SK-N-SH (cell line): ENCODE results near the gene AFF3. TPM values are rescaled to one million over a fixed set of nuclear protein-coding genes. Genes with fewer than 3 reads are reported as not detected.

Experiments used
- CTCF ChIA-PET: fragments of 300-600, 350-600 bp; formaldehyde crosslinking; extraction: SDS; loops from one replicate; lab custom pipeline; 2021; lab: Yijun Ruan, JAX
- POLR2A ChIA-PET: fragments of 350-600 bp; sonication (Branson Sonifier 250); formaldehyde crosslinking; extraction: SDS; loops from one replicate; lab custom pipeline; 2020; ENCODE audit warnings: antibody characterized with exemption, inconsistent platforms; lab: Yijun Ruan, JAX
- DNase-seq: peaks from one replicate; pipeline ENCODE4 v3.0.0; 2012
- H2AFZ ChIP-seq: fragments of 200-600 bp; sonication (generic); 2 replicates; pipeline ENCODE4 v1.8.1; 2016; ENCODE audit warnings: antibody characterized with exemption, mild to moderate bottlenecking, low read depth
- H3F3A ChIP-seq: fragments of 200-600 bp; sonication (generic); replicated peaks from 2 replicates; pipeline ENCODE3; 2016; ENCODE audit warnings: antibody characterized with exemption, mild to moderate bottlenecking; ENCODE audit not compliant: insufficient read depth
- H3K27ac ChIP-seq, 2 experiments: fragments of 200-500 bp in 1 of 2; fragments of 200-600 bp in 1 of 2; sonication (Bioruptor generic) in 1 of 2; sonication (generic), shearing (Covaris generic) in 1 of 2; 2 replicates each; pipeline versions ENCODE4 v1.5.1 to v1.6.1; 2014 to 2016; ENCODE audit warnings: low read depth in 2 of 2, inconsistent platforms in 1 of 2, low read length in 1 of 2, mild to moderate bottlenecking in 1 of 2, mixed read lengths in 1 of 2
- H3K27me3 ChIP-seq: fragments of 200-600 bp; sonication (generic), shearing (Covaris generic); 2 replicates; pipeline ENCODE4 v1.6.1; 2016; ENCODE audit warnings: mixed run types; ENCODE audit not compliant: insufficient read depth
- H3K36me3 ChIP-seq, 2 experiments: fragments of 200-500 bp in 1 of 2; fragments of 200-600 bp in 1 of 2; sonication (Bioruptor generic) in 1 of 2; sonication (generic) in 1 of 2; replicated peaks in 1 of 2; 2 replicates each; pipeline versions ENCODE3 to v1.5.1; 2014 to 2016; ENCODE audit warnings: low read length in 1 of 2, mild to moderate bottlenecking in 1 of 2; ENCODE audit not compliant: insufficient read depth in 2 of 2, control insufficient read depth in 1 of 2
- H3K4me1 ChIP-seq, 2 experiments: fragments of 200-500 bp in 1 of 2; fragments of 200-600 bp in 1 of 2; sonication (Bioruptor generic) in 1 of 2; sonication (generic), shearing (Covaris generic) in 1 of 2; 2 replicates each; pipeline versions ENCODE4 v1.5.1 to v1.6.1; 2014 to 2016; ENCODE audit warnings: low read depth in 1 of 2, low read length in 1 of 2, mixed run types in 1 of 2; ENCODE audit not compliant: insufficient read depth in 2 of 2, control insufficient read depth in 1 of 2
- H3K4me2 ChIP-seq: fragments of 200-600 bp; sonication (generic), shearing (Covaris generic); 2 replicates; pipeline ENCODE4 v1.6.1; 2017; ENCODE audit warnings: mixed run types
- H3K4me3 ChIP-seq, 2 experiments: fragments of 200-500 bp in 1 of 2; fragments of 200-600 bp in 1 of 2; sonication (Bioruptor generic) in 1 of 2; sonication (generic), shearing (Covaris generic) in 1 of 2; 2 replicates each; pipeline versions ENCODE4 v1.5.1 to v1.8.1; 2014 to 2016; ENCODE audit warnings: low read depth in 2 of 2, inconsistent platforms in 1 of 2, low read length in 1 of 2, mild to moderate bottlenecking in 1 of 2, mixed read lengths in 1 of 2, moderate library complexity in 1 of 2
- H3K79me2 ChIP-seq: fragments of 200-600 bp; sonication (generic); 2 replicates; pipeline ENCODE4 v1.8.1; 2017; ENCODE audit warnings: mild to moderate bottlenecking; ENCODE audit not compliant: insufficient read depth
- H3K9ac ChIP-seq: fragments of 200-600 bp; sonication (generic); 2 replicates; pipeline ENCODE4 v1.6.1; 2017; ENCODE audit warnings: mixed run types
- H3K9me2 ChIP-seq: fragments of 200-600 bp; sonication (generic); 2 replicates; pipeline ENCODE4 v1.6.1; 2017; ENCODE audit warnings: mixed run types
- H3K9me3 ChIP-seq: fragments of 200-600 bp; sonication (generic); 2 replicates; pipeline ENCODE4 v1.6.1; 2017; ENCODE audit warnings: mixed run types, mild to moderate bottlenecking, moderate library complexity
- H4K20me1 ChIP-seq: fragments of 200-600 bp; sonication (generic); 2 replicates; pipeline ENCODE4 v1.6.1; 2017; ENCODE audit warnings: mild to moderate bottlenecking, mixed run types; ENCODE audit not compliant: insufficient read depth
- CHD2 ChIP-seq: fragments of 150-350 bp; IDR thresholded peaks from 2 replicates; pipeline ENCODE4 v1.6.1; 2018; ENCODE audit warnings: low read length; ENCODE audit not compliant: partially characterized antibody
- ELF1 ChIP-seq: IDR thresholded peaks from 2 replicates; pipeline ENCODE4 v1.4.0; 2012
- EP300 ChIP-seq, 2 experiments: IDR thresholded peaks; 2 replicates each; pipeline versions ENCODE4 v1.4.0 to v1.6.1; 2012; ENCODE audit warnings: borderline replicate concordance in 1 of 2, low read depth in 1 of 2, low read length in 1 of 2
- FOXJ3 ChIP-seq: sonication (generic); formaldehyde crosslinking; IDR thresholded peaks from 2 replicates; pipeline ENCODE4 v1.5.1; 2020; ENCODE audit warnings: mild to moderate bottlenecking, missing genetic modification reagents
- FOXM1 ChIP-seq: IDR thresholded peaks from 2 replicates; pipeline ENCODE4 v1.4.0; 2012; ENCODE audit warnings: low read depth, mild to moderate bottlenecking
- GATA2 ChIP-seq: sonication (generic); formaldehyde crosslinking; IDR thresholded peaks from 2 replicates; pipeline ENCODE4 v1.5.0; 2020; ENCODE audit warnings: mild to moderate bottlenecking, missing genetic modification reagents
- JUND ChIP-seq: IDR thresholded peaks from 2 replicates; pipeline ENCODE4 v1.4.0; 2012
- MXI1 ChIP-seq: IDR thresholded peaks from 2 replicates; pipeline ENCODE4 v1.6.1; 2012; ENCODE audit warnings: mild to moderate bottlenecking, low read depth, low read length, improper control_type of control experiment
- NFIC ChIP-seq: IDR thresholded peaks from 2 replicates; pipeline ENCODE4 v1.4.0; 2012; ENCODE audit warnings: borderline replicate concordance
- POLR2AphosphoS5 ChIP-seq: IDR thresholded peaks from 2 replicates; pipeline ENCODE4 v1.6.1; 2012; ENCODE audit warnings: low read depth, low read length
- RAD21 ChIP-seq: IDR thresholded peaks from 2 replicates; pipeline ENCODE4 v1.6.1; 2012; ENCODE audit warnings: mild to moderate bottlenecking, low read length
- RCOR1 ChIP-seq: fragments of 150-350 bp; IDR thresholded peaks from 2 replicates; pipeline ENCODE4 v1.6.1; 2017; ENCODE audit warnings: antibody characterized with exemption, low read length
- RFX5 ChIP-seq: IDR thresholded peaks from 2 replicates; pipeline ENCODE4 v1.6.1; 2012; ENCODE audit warnings: mild to moderate bottlenecking, improper control_type of control experiment, low read length
- SMC3 ChIP-seq: IDR thresholded peaks from 2 replicates; pipeline ENCODE4 v1.6.1; 2012; ENCODE audit warnings: low read depth, low read length, improper control_type of control experiment
- TAF1 ChIP-seq: IDR thresholded peaks from 2 replicates; pipeline ENCODE4 v1.6.1; 2012; ENCODE audit warnings: low read depth, mild to moderate bottlenecking, low read length, moderate library complexity, borderline replicate concordance
- TCF12 ChIP-seq: IDR thresholded peaks from 2 replicates; pipeline ENCODE4 v1.4.0; 2012
- YY1 ChIP-seq: IDR thresholded peaks from 2 replicates; pipeline ENCODE4 v1.4.0; 2012; ENCODE audit warnings: low read depth, mild to moderate bottlenecking
- WGBS: methylation state at CpG from one replicate; pipeline ENCODE4 v1.1.6; 2017; ENCODE audit warnings: low lambda C conversion rate; 5-methylcytosine and 5-hydroxymethylcytosine counted together
- polyA plus RNA-seq, 3 experiments: library from polyadenylated mRNA; depleted of rRNA; stranded (reverse); fragments of >200 nt; gene quantifications; 2 replicates each; pipeline ENCODE4 v1.2.3, GENCODE V29; 2012
- TF ChIP-seq, protein P1 (sequence below): IDR thresholded peaks from 2 replicates; pipeline ENCODE4 v1.6.1; 2012; ENCODE audit warnings: mild to moderate bottlenecking, low read depth, low read length, moderate library complexity
- TF ChIP-seq, protein P2 (sequence below): IDR thresholded peaks from 2 replicates; pipeline ENCODE4 v1.4.0; 2012; ENCODE audit warnings: low read depth, borderline replicate concordance
- TF ChIP-seq, protein P3 (sequence below): fragments of 150-350 bp; IDR thresholded peaks from 2 replicates; pipeline ENCODE4 v1.6.1; 2016; ENCODE audit warnings: mild to moderate bottlenecking, low read depth, low read length

Gene AFF3
- polyA plus RNA-seq, 1 of the 3 experiments (the other 2 are of a cell fraction), result 0.36 TPM

DNA sequence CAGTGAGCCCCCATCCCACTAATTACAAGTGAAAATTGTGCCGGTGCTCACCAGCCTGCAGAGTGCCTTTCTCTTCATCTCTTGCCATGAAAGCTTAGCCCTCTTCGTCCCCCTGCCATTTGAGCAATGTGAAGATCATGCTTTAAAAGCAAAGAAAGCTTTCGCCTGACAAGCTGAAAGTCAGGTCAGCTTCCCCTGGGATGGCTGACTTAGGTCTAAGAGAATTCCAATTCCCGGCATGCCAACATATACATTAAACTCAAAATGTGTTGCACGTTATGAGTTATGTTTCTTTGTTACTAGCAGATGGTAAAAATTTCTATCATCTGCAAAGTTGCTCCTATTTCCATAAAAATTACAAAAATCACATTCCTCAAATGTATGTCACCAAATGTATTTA, 129.8 kb downstream of the AFF3 start (continued):
- TF ChIP-seq FOXM1 (no peak), SMC3 (no peak), YY1 (no peak)

DNA sequence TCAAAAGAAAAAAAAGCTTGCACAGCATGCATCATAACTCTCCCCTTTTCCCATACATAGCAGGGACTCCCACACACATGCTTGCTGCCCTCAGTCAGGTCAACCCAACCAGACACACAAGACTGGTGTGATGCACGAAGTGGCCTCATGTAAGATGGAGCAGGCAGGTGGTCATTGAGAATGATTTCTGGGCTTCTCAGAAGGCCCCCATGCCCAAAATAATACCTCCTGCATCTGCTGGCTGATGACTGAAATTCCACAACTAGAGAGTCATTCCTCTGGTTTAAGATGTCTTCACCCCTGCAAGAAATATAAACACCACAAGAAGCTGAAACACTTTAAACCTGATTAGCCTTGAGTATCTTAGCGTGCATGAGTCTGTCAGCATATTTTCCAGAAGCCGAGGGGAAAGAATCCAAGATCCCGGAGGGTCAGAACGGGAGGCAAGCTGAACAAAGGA, 131.1 kb downstream of the AFF3 start:
- DNase-seq, result no peak
- peak overlapping the region; percentile 14 to 52; a peak in 3 of 4 replicates for H3K27ac ChIP-seq
- POLR2A ChIA-PET, result no interaction called here
- peak overlapping the region; percentile 45 for H2AFZ ChIP-seq
- no peaks in the 10 kb centered on the region for H4K20me1 ChIP-seq
- H3K27me3 ChIP-seq, result no peaks in the 10 kb centered on the region
- no peaks in the 10 kb centered on the region for H3K36me3 ChIP-seq
- WGBS, result 58% methylated on average over 5 of the region's 5 CpGs
- H3K79me2 ChIP-seq, result no peaks in the 10 kb centered on the region
- H3K9me3 ChIP-seq, result no peaks in the 10 kb centered on the region
- H3F3A ChIP-seq, result peaks cover 15% of the 10 kb centered on the region
- CTCF ChIA-PET, result interaction anchor here (0.9 to 1.8 kb wide), 3 partner anchors 13 to 286 kb away, joined by 3 to 4 read pairs (median 3); no protein-coding TSS in a partner anchor
- TF ChIP-seq, protein P1, sequence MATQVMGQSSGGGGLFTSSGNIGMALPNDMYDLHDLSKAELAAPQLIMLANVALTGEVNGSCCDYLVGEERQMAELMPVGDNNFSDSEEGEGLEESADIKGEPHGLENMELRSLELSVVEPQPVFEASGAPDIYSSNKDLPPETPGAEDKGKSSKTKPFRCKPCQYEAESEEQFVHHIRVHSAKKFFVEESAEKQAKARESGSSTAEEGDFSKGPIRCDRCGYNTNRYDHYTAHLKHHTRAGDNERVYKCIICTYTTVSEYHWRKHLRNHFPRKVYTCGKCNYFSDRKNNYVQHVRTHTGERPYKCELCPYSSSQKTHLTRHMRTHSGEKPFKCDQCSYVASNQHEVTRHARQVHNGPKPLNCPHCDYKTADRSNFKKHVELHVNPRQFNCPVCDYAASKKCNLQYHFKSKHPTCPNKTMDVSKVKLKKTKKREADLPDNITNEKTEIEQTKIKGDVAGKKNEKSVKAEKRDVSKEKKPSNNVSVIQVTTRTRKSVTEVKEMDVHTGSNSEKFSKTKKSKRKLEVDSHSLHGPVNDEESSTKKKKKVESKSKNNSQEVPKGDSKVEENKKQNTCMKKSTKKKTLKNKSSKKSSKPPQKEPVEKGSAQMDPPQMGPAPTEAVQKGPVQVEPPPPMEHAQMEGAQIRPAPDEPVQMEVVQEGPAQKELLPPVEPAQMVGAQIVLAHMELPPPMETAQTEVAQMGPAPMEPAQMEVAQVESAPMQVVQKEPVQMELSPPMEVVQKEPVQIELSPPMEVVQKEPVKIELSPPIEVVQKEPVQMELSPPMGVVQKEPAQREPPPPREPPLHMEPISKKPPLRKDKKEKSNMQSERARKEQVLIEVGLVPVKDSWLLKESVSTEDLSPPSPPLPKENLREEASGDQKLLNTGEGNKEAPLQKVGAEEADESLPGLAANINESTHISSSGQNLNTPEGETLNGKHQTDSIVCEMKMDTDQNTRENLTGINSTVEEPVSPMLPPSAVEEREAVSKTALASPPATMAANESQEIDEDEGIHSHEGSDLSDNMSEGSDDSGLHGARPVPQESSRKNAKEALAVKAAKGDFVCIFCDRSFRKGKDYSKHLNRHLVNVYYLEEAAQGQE, result no peak
- TF ChIP-seq NFIC (no peak), RAD21 (no peak), TAF1 (no peak), JUND (peak; percentile 9; the same call in 1 of the 2 replicates)
- TF ChIP-seq, protein P2, sequence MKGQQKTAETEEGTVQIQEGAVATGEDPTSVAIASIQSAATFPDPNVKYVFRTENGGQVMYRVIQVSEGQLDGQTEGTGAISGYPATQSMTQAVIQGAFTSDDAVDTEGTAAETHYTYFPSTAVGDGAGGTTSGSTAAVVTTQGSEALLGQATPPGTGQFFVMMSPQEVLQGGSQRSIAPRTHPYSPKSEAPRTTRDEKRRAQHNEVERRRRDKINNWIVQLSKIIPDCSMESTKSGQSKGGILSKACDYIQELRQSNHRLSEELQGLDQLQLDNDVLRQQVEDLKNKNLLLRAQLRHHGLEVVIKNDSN, result no peak
- no peaks in the 10 kb centered on the region for H3K9me2 ChIP-seq
- H3K9ac ChIP-seq, result no peak overlapping the region
- no peak overlapping the region for H3K4me3 ChIP-seq
- peaks cover 0 to 19% of the 10 kb centered on the region in 2 experiments; a peak in 2 of 4 replicates for H3K4me1 ChIP-seq
- H3K4me2 ChIP-seq, result peak overlapping the region; percentile 35; the same call in 1 of the 2 replicates

DNA sequence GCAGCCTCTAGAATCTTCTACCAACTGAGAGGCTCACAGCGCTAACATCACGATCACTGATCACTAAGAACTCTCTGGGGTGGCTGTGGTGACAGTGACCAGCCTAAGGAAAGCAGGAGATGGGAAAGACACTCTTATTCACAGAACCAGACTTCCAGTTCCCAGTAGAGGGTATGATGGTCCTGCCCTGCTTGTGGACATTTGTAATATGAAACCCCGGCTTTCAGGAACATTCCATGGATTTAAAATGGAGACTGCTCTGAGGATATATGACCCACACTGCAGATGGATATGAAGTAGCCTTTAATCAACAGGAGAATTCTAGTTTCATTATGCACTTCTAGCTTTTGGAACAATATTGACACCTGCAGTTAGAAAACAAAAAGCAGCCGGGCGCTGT, 131.8 kb downstream of the AFF3 start:
- H2AFZ ChIP-seq, result no peak overlapping the region
- no peak overlapping the region for H3K27ac ChIP-seq
- peaks cover 0 to 19% of the 10 kb centered on the region in 2 experiments; a peak in 2 of 4 replicates for H3K4me1 ChIP-seq
- H3K4me2 ChIP-seq, result no peak overlapping the region
- no peaks in the 10 kb centered on the region for H4K20me1 ChIP-seq
- H3K4me3 ChIP-seq, result no peak overlapping the region
- H3K9me2 ChIP-seq, result no peaks in the 10 kb centered on the region
- H3K9me3 ChIP-seq, result no peaks in the 10 kb centered on the region
- no peaks in the 10 kb centered on the region for H3K79me2 ChIP-seq
- 92% methylated on average over 5 of the region's 5 CpGs for WGBS
- no peak for TF ChIP-seq RCOR1
- TF ChIP-seq POLR2AphosphoS5, result no peak
- TF ChIP-seq FOXJ3 (CRISPR knock-in tag), result no peak
- no peak for TF ChIP-seq RFX5
- TF ChIP-seq, protein P3, sequence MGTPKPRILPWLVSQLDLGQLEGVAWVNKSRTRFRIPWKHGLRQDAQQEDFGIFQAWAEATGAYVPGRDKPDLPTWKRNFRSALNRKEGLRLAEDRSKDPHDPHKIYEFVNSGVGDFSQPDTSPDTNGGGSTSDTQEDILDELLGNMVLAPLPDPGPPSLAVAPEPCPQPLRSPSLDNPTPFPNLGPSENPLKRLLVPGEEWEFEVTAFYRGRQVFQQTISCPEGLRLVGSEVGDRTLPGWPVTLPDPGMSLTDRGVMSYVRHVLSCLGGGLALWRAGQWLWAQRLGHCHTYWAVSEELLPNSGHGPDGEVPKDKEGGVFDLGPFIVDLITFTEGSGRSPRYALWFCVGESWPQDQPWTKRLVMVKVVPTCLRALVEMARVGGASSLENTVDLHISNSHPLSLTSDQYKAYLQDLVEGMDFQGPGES, result no peak
- no peak for TF ChIP-seq GATA2 (CRISPR knock-in tag)
- no peak for TF ChIP-seq FOXM1
- no peak for TF ChIP-seq TAF1
- TF ChIP-seq EP300 (IDR thresholded peaks at IDR 0.05; ENCODE audit: borderline replicate concordance in 1 of 2, low read depth in 1 of 2, low read length in 1 of 2), result no peak
- no peak for TF ChIP-seq TCF12
- no peak for TF ChIP-seq YY1
- no peak for TF ChIP-seq CHD2
- TF ChIP-seq ELF1, result no peak
- TF ChIP-seq MXI1, result no peak
- ChIA-PET CTCF (interaction anchor here (1.8 kb wide), 1 partner anchor 11 kb away, joined by 4 read pairs; no protein-coding TSS in a partner anchor), POLR2A (no interaction called here)
- peaks cover 15% of the 10 kb centered on the region for H3F3A ChIP-seq
- H3K36me3 ChIP-seq, result no peaks in the 10 kb centered on the region
- DNase-seq, result no peak
- no peak overlapping the region for H3K9ac ChIP-seq
- no peaks in the 10 kb centered on the region for H3K27me3 ChIP-seq
